Femur (tissue), 1 donor: Measurements from ENCODE around the gene RRM1.
A peak's percentile ranks its signal among the peaks of the same experiment; 100 is the strongest.
"Not testable (repeated sequence)": the region's sequence is repeated elsewhere in the genome, so short reads cannot be mapped to it uniquely, and the experiment has no call there.

Experiments
- DNase-seq: peaks from one replicate; pipeline ENCODE4 v3.0.0-alpha.2; 2017

The RRM1 gene

GRCh38 chr11:4146070-4146771 is 51.6 kb downstream of the RRM1 start:
- DNase-seq, result no peak

- DNase-seq, result no peak
These were observed 52.1 kb downstream of the RRM1 start for GRCh38 chr11:4146772-4147098.

GRCh38 chr11:4154503-4154902 is 59.9 kb downstream of the RRM1 start:
- DNase-seq, result no peak

- DNase-seq, result no peak
These were observed 62.0 kb downstream of the RRM1 start for GRCh38 chr11:4156571-4156970.

- not testable (repeated sequence) for DNase-seq
These were observed 64.2 kb downstream of the RRM1 start for GRCh38 chr11:4158818-4159217.

- no peak for DNase-seq
These were observed 66.7 kb downstream of the RRM1 start for GRCh38 chr11:4161305-4161704.

GRCh38 chr11:4164884-4165590 is 70.4 kb downstream of the RRM1 start:
- no peak for DNase-seq

- no peak for DNase-seq
These were observed 72.7 kb downstream of the RRM1 start for GRCh38 chr11:4167292-4167691.

GRCh38 chr11:4167758-4168157 is 73.2 kb downstream of the RRM1 start:
- DNase-seq, result no peak

GRCh38 chr11:4175620-4176350 is 81.2 kb downstream of the RRM1 start:
- DNase-seq, result not testable (repeated sequence)

- no peak for DNase-seq
These were observed 84.4 kb downstream of the RRM1 start for GRCh38 chr11:4178813-4179662.

- no peak for DNase-seq
These were observed 86.0 kb downstream of the RRM1 start for GRCh38 chr11:4180441-4181183.

GRCh38 chr11:4181782-4182721 is 87.5 kb downstream of the RRM1 start:
- peak; percentile 50 for DNase-seq

GRCh38 chr11:4183410-4184057 is 88.9 kb downstream of the RRM1 start:
- DNase-seq, result no peak

GRCh38 chr11:4184163-4184916 is 89.7 kb downstream of the RRM1 start:
- no peak for DNase-seq

GRCh38 chr11:4185561-4185960 is 91.0 kb downstream of the RRM1 start:
- DNase-seq, result no peak

GRCh38 chr11:4186464-4187054 is 92.0 kb downstream of the RRM1 start:
- no peak for DNase-seq

GRCh38 chr11:4187055-4187988 is 92.7 kb downstream of the RRM1 start:
- DNase-seq, result peak; percentile 97
